Coronary artery (tissue), 2 donors: ENCODE data around the gene TEX12.
"Not testable (repeated sequence)": the region's sequence is repeated elsewhere in the genome, so short reads cannot be mapped to it uniquely, and the experiment has no call there.

Source experiments
- DNase-seq: peaks from one replicate; pipeline ENCODE4 v3.0.0-alpha.2; 2017; ENCODE audit warnings: low spot score
- H3K27ac ChIP-seq, 2 donors: fragments of 200-600 bp; sonication (generic); one replicate each; pipeline ENCODE4 v1.5.1; 2016 to 2019
- H3K4me3 ChIP-seq: fragments of 200-600 bp; sonication (generic); 2 replicates; pipeline ENCODE4 v1.5.1; 2016; ENCODE audit warnings: mild to moderate bottlenecking, moderate library complexity
- TF ChIP-seq, protein P1 (sequence below): fragments of 200-600 bp; sonication (generic); IDR thresholded peaks from one replicate; pipeline ENCODE4 v1.5.1; 2019; ENCODE audit warnings: antibody characterized with exemption

The TEX12 gene

DNA sequence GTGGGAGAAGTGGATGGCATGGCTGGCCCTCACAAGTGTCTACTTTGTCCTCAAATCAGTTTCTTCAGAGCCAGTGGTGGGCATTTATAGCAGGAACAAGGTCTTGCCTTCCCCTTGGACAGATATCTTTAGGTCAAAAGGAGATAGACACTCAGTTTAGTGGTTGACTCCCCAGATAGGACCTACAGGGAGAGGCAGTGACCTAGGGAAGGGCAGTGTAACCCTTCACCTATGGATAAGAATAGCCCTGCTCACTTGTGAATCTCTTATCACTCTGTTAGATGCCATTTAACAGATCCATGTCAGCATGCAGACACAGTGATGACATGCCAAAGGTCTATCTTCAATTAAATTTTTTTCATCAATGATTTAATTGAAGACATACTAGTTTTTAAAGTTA, 19.1 kb downstream of the TEX12 start:
- H3K4me3 ChIP-seq: no peak overlapping the region
- no peak overlapping the region for H3K27ac ChIP-seq
- TF ChIP-seq, protein P1, sequence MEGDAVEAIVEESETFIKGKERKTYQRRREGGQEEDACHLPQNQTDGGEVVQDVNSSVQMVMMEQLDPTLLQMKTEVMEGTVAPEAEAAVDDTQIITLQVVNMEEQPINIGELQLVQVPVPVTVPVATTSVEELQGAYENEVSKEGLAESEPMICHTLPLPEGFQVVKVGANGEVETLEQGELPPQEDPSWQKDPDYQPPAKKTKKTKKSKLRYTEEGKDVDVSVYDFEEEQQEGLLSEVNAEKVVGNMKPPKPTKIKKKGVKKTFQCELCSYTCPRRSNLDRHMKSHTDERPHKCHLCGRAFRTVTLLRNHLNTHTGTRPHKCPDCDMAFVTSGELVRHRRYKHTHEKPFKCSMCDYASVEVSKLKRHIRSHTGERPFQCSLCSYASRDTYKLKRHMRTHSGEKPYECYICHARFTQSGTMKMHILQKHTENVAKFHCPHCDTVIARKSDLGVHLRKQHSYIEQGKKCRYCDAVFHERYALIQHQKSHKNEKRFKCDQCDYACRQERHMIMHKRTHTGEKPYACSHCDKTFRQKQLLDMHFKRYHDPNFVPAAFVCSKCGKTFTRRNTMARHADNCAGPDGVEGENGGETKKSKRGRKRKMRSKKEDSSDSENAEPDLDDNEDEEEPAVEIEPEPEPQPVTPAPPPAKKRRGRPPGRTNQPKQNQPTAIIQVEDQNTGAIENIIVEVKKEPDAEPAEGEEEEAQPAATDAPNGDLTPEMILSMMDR: no peak
- DNase-seq: no peak

- DNase-seq, H3K4me3 ChIP-seq, H3K27ac ChIP-seq: not testable (repeated sequence)
Measured at GRCh38 chr11:112195113-112195512, 27.9 kb downstream of the TEX12 start.

- DNase-seq: no peak
- Histone ChIP-seq H3K4me3 (no peak overlapping the region), H3K27ac (no peak overlapping the region)
- TF ChIP-seq, protein P1: no peak
Measured at GRCh38 chr11:112195951-112196351, 28.8 kb downstream of the TEX12 start.

- Histone ChIP-seq H3K4me3 (no peak overlapping the region), H3K27ac (no peak overlapping the region)
- no peak for DNase-seq
- TF ChIP-seq, protein P1: no peak
Measured at GRCh38 chr11:112196519-112197087, 29.4 kb downstream of the TEX12 start.

DNA sequence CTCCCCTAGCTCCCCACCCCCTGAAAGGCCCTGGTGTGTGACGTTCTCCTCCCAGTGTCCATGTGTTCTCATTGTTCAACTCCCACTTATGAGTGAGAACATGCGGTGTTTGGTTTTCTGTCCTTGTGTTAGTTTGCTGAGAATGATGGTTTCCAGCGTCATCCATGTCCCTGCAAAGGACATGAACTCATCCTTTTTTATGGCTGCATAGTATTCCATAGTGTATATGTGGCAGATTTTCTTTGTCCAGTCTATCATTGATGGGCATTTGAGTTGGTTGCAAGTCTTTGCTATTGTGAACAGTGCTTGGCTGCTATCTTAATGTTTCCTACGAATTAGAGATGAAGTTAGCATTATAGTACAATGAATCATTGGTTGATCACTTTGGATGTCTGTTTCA, 31.9 kb downstream of the TEX12 start:
- H3K4me3 ChIP-seq, H3K27ac ChIP-seq, DNase-seq: not testable (repeated sequence)

GRCh38 chr11:112200252-112200651, 33.1 kb downstream of the TEX12 start:
- DNase-seq: no peak
- H3K4me3 ChIP-seq: no peak overlapping the region
- TF ChIP-seq, protein P1: no peak
- H3K27ac ChIP-seq: no peak overlapping the region

GRCh38 chr11:112206071-112206470, 38.9 kb downstream of the TEX12 start:
- H3K27ac ChIP-seq: no peak overlapping the region
- TF ChIP-seq, protein P1: no peak
- no peak overlapping the region for H3K4me3 ChIP-seq
- no peak for DNase-seq

DNA sequence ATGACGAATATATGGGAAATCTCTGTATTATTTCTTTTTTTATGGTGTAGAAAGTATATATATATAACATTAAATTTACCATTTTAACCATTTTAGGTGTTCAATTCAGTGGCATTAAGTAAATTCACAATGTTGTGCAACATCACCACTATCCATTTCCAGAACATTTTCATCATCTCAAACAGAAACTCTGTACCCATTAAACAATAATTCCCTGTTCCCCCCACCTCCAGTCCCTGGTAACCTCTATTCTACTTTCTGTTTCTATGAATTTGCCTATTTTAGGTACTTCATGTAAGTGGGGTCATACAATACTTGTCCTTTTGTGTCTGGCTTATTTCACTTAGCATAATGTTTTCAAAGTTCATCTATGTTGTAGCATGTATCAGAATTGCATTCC, 43.7 kb downstream of the TEX12 start:
- TF ChIP-seq, protein P1: no peak
- H3K27ac ChIP-seq: no peak overlapping the region
- DNase-seq: no peak
- H3K4me3 ChIP-seq: no peak overlapping the region
